ENCODE data around the gene SCLY. TPM values are rescaled to one million over a fixed set of nuclear protein-coding genes. Genes with fewer than 3 reads are reported as not detected.

The SCLY gene
- total and polyA plus RNA-seq, 9 donors = 7.3 to 18.0 (median 12.5) TPM

DNA sequence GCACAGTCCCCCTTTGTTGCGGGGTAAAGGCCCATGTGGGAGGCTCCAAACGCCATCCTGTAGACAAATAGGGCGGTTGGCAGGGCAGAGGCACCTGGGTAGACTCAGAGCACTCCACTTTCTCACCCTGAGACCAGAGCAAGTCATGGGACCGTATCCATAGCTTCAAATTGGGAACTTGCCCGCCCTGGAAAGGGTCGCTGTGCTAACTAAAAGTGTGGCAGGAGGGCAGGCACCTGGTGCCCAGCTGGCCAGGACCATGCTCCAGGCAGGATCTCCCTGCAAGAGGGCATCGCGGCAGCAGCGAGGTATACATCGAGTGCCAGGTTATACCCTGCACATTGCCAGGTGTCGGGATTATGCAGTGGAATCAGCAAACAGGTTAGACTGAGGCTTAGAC lies 20.8 kb upstream of the SCLY start:
- Histone ChIP-seq H3K36me3 (no peaks in the 10 kb centered on the region), H3K9me3 (no peaks in the 10 kb centered on the region), H3K4me3 (no peak overlapping the region), H3K27me3 (no peaks in the 10 kb centered on the region), H3K4me1 (ENCODE audit: insufficient read depth) (no peaks in the 10 kb centered on the region), H3K27ac (no peak overlapping the region)
- no peak for TF ChIP-seq POLR2A (IDR thresholded peaks at IDR 0.05)
- no peak for DNase-seq
- WGBS, 3 donors = 93 to 94% (median 94%) methylated on average over 11 of the region's 11 CpGs
- intact Hi-C loops (cut with DNase I) = no loop called here

DNA sequence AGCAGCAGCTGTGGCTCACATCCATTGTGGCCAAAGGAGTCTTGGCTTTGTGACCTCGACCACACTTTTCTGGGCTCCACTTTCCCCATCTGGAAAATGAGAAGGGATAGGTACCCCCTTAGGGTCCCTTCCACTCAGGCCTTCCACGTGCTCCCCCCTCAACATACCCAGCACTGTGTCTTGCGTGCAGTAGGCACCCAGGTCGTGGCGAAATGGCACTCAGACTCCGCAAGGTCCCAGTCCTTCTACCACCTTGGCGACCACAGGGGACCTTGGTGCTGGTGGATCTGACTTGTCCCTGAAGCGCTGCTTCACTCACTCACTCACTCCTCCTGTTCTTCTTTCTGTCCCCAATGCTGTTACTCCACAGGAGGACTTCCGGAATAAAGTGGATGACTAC lies 19.9 kb upstream of the SCLY start:
- intact Hi-C loops (cut with DNase I) = no loop called here
- Histone ChIP-seq H3K9me3 (no peaks in the 10 kb centered on the region), H3K27ac (no peak overlapping the region), H3K4me1 (ENCODE audit: insufficient read depth) (no peaks in the 10 kb centered on the region), H3K4me3 (no peak overlapping the region), H3K27me3 (no peaks in the 10 kb centered on the region), H3K36me3 (no peaks in the 10 kb centered on the region)
- no peak for DNase-seq
- whole genome bisulfite sequencing, 3 donors = 82 to 97% (median 88%) methylated on average over 9 of the region's 9 CpGs
- TF ChIP-seq, protein P1, sequence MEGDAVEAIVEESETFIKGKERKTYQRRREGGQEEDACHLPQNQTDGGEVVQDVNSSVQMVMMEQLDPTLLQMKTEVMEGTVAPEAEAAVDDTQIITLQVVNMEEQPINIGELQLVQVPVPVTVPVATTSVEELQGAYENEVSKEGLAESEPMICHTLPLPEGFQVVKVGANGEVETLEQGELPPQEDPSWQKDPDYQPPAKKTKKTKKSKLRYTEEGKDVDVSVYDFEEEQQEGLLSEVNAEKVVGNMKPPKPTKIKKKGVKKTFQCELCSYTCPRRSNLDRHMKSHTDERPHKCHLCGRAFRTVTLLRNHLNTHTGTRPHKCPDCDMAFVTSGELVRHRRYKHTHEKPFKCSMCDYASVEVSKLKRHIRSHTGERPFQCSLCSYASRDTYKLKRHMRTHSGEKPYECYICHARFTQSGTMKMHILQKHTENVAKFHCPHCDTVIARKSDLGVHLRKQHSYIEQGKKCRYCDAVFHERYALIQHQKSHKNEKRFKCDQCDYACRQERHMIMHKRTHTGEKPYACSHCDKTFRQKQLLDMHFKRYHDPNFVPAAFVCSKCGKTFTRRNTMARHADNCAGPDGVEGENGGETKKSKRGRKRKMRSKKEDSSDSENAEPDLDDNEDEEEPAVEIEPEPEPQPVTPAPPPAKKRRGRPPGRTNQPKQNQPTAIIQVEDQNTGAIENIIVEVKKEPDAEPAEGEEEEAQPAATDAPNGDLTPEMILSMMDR (IDR thresholded peaks at IDR 0.05) = no peak
- TF ChIP-seq POLR2A (IDR thresholded peaks at IDR 0.05) (no peak), EP300 (IDR thresholded peaks at IDR 0.05) (no peak)

DNA sequence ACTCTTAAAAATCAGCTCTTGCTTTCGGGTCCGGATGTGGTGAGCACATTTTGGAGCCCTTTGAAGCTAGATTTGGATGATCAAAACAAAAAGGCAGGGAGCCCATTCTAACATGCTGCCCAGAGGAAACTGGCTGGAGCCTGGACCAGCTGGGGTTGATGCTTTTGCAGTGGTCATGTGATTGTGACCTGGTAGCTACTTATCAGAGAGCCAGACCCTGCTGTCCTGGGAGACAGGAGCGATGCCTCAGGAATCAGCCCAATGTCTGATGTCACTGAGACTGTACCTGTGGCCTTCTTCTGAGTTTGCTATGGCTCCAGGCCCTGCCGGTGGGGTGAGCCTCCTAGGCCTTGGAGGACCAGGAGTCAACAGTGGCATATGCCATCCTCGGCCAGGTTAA lies 18.7 kb upstream of the SCLY start:
- intact Hi-C loops (cut with DNase I) = no loop called here
- 89 to 93% (median 89%) methylated on average over 5 of the region's 5 CpGs for WGBS, 3 donors
- no peak overlapping the region for H3K27ac ChIP-seq

DNA sequence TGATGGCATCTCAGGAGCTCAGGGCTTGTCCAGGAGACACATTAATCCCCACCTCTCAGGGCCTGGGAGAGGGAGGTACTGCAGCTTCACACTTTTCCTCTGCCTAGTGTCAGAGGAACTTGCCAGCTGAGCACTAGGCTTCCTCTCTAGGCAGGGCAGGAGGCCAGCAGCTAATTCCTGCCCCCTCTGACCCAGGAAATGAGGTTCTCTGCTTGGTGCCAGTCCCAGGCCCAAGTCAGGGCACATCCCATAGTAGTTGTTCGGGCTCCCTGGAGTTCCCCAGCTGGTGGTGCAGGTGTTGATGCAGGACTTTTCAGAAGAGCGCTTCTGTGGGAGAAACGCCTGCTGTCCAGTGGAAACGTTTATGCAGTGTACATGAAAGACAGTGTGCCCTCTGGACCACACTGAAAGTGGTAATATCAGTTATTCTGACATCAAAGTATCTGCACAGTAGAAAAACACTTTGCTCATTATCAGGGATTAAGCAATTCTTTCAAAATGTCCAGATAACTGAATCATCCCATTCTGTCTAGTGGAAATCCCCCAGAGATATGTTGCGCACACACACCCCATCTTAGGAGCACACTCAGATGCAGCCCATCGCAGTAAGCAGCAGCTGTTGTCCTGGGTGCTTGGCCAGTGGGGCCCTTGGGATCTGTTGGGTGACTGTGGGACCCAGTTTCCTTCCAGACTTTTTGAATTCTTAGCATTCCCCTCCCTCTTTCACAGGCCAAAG lies 17.8 kb upstream of the SCLY start:
- no peak overlapping the region for H3K27ac ChIP-seq
- H3K9me3 ChIP-seq = no peaks in the 10 kb centered on the region
- DNase-seq = no peak
- H3K27me3 ChIP-seq = no peaks in the 10 kb centered on the region
- no peaks in the 10 kb centered on the region for H3K36me3 ChIP-seq
- WGBS, 3 donors = 80 to 90% (median 86%) methylated on average over 6 of the region's 6 CpGs
- intact Hi-C loops (cut with DNase I) = no loop called here
- TF ChIP-seq EP300 (IDR thresholded peaks at IDR 0.05) (no peak), POLR2A (IDR thresholded peaks at IDR 0.05) (no peak)
- TF ChIP-seq, protein P1 (IDR thresholded peaks at IDR 0.05) = no peak
- no peak overlapping the region for H3K4me3 ChIP-seq
- no peaks in the 10 kb centered on the region for H3K4me1 ChIP-seq (ENCODE audit: insufficient read depth)

More for the DNA sequence above, 18.7 kb upstream of the SCLY start:
- Histone ChIP-seq H3K9me3 (no peaks in the 10 kb centered on the region), H3K27me3 (no peaks in the 10 kb centered on the region), H3K36me3 (no peaks in the 10 kb centered on the region), H3K4me1 (ENCODE audit: insufficient read depth) (no peaks in the 10 kb centered on the region), H3K4me3 (no peak overlapping the region)
- no peak for TF ChIP-seq POLR2A (IDR thresholded peaks at IDR 0.05)
- no peak for TF ChIP-seq EP300 (IDR thresholded peaks at IDR 0.05)
- TF ChIP-seq, protein P1 (IDR thresholded peaks at IDR 0.05) = no peak
- DNase-seq = no peak

DNA sequence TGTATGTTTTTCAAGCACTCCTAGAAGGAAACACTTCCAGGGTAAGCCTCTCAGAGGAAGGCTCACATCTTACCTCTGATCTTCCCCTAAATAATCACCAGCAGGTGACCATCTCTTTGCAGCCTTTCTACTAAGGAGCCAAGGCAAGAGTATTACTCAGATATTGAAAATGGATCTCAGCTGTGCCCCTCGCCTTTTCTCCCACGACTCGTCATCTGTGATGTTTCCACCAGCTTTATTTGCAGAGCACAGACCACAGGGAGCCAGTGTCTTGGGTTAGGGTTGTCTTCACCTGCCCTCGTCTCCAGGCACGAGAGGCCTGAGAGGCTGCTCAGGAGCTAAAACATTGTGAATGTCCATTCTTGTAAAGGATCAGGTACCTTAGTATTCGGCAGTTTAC lies 16.9 kb upstream of the SCLY start:
- no peak overlapping the region for H3K27ac ChIP-seq
- H3K9me3 ChIP-seq = no peaks in the 10 kb centered on the region
- no peaks in the 10 kb centered on the region for H3K4me1 ChIP-seq (ENCODE audit: insufficient read depth)
- WGBS, 3 donors = 94 to 97% (median 94%) methylated on average over 6 of the region's 6 CpGs
- TF ChIP-seq POLR2A (IDR thresholded peaks at IDR 0.05) = no peak
- TF ChIP-seq, protein P1 (IDR thresholded peaks at IDR 0.05) = no peak
- TF ChIP-seq EP300 (IDR thresholded peaks at IDR 0.05) = no peak
- intact Hi-C loops (cut with DNase I) = no loop called here
- no peak overlapping the region for H3K4me3 ChIP-seq
- H3K36me3 ChIP-seq = no peaks in the 10 kb centered on the region
- H3K27me3 ChIP-seq = no peaks in the 10 kb centered on the region
- DNase-seq = no peak
